Astrocyte of the hippocampus (primary cell): ENCODE measurements around the gene POLR1D.

Source experiments
- DNase-seq: peaks from one replicate; pipeline ENCODE4 v3.0.0; 2011; ENCODE audit warnings: low read depth, low spot score

POLR1D gene

GRCh38 chr13:27638521-27638920 is 16.8 kb downstream of the POLR1D start:
- peak; percentile 32 for DNase-seq

GRCh38 chr13:27639186-27639585 is 17.5 kb downstream of the POLR1D start:
- no peak for DNase-seq

GRCh38 chr13:27641711-27642502 is 20.2 kb downstream of the POLR1D start:
- DNase-seq: no peak

- DNase-seq: no peak
Observed at GRCh38 chr13:27643334-27644132, 21.8 kb downstream of the POLR1D start.

- peak; percentile 89 for DNase-seq
Observed at GRCh38 chr13:27644302-27644701, 22.6 kb downstream of the POLR1D start.

GRCh38 chr13:27650312-27650711 is 28.6 kb downstream of the POLR1D start:
- DNase-seq: no peak

GRCh38 chr13:27654059-27654458 is 32.4 kb downstream of the POLR1D start:
- DNase-seq: no peak

- DNase-seq: no peak
Observed at GRCh38 chr13:27654816-27655215, 33.1 kb downstream of the POLR1D start.

GRCh38 chr13:27657724-27658123 is 36.0 kb downstream of the POLR1D start:
- DNase-seq: no peak

- no peak for DNase-seq
Observed at GRCh38 chr13:27658546-27658945, 36.9 kb downstream of the POLR1D start.

GRCh38 chr13:27659145-27659865 is 37.6 kb downstream of the POLR1D start:
- no peak for DNase-seq

- no peak for DNase-seq
Observed at GRCh38 chr13:27660511-27660910, 38.8 kb downstream of the POLR1D start.

GRCh38 chr13:27661017-27661416 is 39.3 kb downstream of the POLR1D start:
- no peak for DNase-seq

GRCh38 chr13:27662738-27663470 is 41.2 kb downstream of the POLR1D start:
- no peak for DNase-seq

- DNase-seq: no peak
Observed at GRCh38 chr13:27663947-27664346, 42.3 kb downstream of the POLR1D start.

GRCh38 chr13:27665333-27665732 is 43.6 kb downstream of the POLR1D start:
- DNase-seq: no peak

GRCh38 chr13:27665761-27666160 is 44.1 kb downstream of the POLR1D start:
- no peak for DNase-seq

- no peak for DNase-seq
Observed at GRCh38 chr13:27666951-27667350, 45.3 kb downstream of the POLR1D start.

- DNase-seq: no peak
Observed at GRCh38 chr13:27667946-27668345, 46.3 kb downstream of the POLR1D start.

- no peak for DNase-seq
Observed at GRCh38 chr13:27670861-27671260, 49.2 kb downstream of the POLR1D start.

- no peak for DNase-seq
Observed at GRCh38 chr13:27672025-27672424, 50.3 kb downstream of the POLR1D start.
